ENCODE results near the gene PGAM2. TPM values are rescaled to one million over a fixed set of nuclear protein-coding genes. Genes with fewer than 3 reads are reported as not detected.
A peak's percentile ranks its signal among the peaks of the same experiment; 100 is the strongest.

PGAM2 gene
- total RNA-seq, 1 experiment from 2014 or later: 2.7 TPM

DNA sequence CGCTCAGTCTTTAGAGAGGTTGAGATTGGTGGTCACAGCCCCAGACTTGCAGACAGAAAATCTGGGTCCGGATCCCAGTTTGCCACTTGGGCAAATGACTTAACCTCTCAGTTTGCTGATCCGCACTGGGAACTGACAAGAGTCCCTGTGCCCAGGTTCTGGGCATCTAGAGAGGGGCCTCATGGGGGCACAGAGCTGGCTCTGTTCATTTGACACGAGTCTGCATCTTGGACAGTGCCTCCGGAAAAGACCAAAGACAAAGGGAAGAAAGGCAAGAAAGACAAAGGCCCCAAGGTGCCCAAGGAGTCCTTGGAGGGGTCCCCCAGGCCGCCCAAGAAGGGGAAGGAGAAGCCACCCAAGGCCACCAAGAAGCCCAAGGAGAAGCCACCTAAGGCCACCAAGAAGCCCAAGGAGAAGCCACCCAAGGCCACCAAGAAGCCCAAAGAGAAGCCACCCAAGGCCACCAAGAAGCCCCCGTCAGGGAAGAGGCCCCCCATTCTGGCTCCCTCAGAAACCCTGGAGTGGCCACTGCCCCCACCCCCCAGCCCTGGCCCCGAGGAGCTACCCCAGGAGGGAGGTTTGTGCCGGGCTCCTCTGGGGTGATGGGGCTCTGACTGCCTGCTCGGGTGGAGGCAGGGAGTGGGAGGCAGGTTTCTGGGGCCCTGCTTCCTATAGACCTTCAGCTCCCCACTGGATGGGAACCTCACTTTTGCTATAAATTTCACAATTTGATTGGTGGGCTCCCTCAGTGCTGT lies 41.1 kb upstream of the PGAM2 start:
- Histone ChIP-seq H3K4me3 (ENCODE audit: insufficient read depth, low read depth, low read length) (no peak overlapping the region), H3K36me3 (replicated peaks; ENCODE audit: control insufficient read depth, insufficient read depth, low read length) (no peaks in the 10 kb centered on the region; the same call in 1 of the 2 replicates), H3K27me3 (ENCODE audit: control insufficient read depth, insufficient read depth, low read length) (peaks cover 10% of the 10 kb centered on the region)
- DNase-seq: no peak

GRCh38 chr7:44105832-44106231 lies 40.5 kb upstream of the PGAM2 start:
- peaks cover 10% of the 10 kb centered on the region for H3K27me3 ChIP-seq (ENCODE audit: control insufficient read depth, insufficient read depth, low read length)
- no peaks in the 10 kb centered on the region; the same call in 1 of the 2 replicates for H3K36me3 ChIP-seq (replicated peaks; ENCODE audit: control insufficient read depth, insufficient read depth, low read length)
- no peak for DNase-seq
- H3K4me3 ChIP-seq (ENCODE audit: insufficient read depth, low read depth, low read length): no peak overlapping the region

DNA sequence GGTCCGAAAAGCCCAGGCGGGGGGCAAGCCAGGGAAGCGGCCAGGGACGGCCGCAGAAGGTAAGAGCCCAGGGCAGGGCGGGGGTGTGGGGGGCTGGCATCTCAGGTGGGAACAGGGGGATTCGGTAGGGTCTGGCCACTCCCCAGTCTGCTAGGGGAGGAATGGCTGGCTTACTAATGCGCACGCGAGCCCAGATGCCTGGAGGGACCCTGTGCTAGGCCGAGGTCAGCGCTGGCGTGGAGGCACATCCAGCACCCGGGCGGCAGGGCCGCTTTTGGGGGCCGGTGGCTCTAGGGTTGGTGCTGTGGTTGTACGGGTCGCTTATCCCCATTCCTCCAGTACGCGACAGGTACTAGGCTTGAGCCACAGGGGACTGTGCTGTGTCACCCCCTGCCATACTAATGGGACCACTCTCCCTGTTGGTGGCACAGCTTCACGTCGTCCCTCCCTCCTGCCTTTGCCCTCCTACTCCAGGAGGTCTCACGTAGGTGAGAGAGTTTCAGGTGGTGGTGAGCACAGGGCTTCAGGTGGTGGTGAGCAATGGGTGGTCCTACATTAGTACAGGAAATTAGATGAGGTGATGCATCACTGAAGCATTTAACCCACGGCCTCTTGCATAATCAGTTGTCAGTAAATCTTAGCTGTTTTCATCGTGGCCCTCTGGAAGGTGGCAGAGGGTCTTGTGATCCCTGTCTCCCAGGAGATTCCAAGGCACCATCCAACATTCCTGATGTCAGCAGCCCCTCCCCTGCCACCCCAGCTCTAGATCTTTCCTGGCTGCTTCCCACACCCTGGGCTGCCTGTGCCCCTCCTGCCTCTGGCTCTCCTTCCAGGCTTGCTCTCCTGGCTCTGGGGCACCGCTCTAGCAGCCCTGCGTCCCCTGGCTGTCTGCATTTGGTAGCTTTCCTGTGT lies 39.7 kb upstream of the PGAM2 start:
- Histone ChIP-seq H3K27me3 (ENCODE audit: control insufficient read depth, insufficient read depth, low read length) (peaks cover 10% of the 10 kb centered on the region), H3K4me3 (ENCODE audit: insufficient read depth, low read depth, low read length) (peak overlapping the region; percentile 75), H3K36me3 (replicated peaks; ENCODE audit: control insufficient read depth, insufficient read depth, low read length) (no peaks in the 10 kb centered on the region)
- peak; percentile 91 for DNase-seq

DNA sequence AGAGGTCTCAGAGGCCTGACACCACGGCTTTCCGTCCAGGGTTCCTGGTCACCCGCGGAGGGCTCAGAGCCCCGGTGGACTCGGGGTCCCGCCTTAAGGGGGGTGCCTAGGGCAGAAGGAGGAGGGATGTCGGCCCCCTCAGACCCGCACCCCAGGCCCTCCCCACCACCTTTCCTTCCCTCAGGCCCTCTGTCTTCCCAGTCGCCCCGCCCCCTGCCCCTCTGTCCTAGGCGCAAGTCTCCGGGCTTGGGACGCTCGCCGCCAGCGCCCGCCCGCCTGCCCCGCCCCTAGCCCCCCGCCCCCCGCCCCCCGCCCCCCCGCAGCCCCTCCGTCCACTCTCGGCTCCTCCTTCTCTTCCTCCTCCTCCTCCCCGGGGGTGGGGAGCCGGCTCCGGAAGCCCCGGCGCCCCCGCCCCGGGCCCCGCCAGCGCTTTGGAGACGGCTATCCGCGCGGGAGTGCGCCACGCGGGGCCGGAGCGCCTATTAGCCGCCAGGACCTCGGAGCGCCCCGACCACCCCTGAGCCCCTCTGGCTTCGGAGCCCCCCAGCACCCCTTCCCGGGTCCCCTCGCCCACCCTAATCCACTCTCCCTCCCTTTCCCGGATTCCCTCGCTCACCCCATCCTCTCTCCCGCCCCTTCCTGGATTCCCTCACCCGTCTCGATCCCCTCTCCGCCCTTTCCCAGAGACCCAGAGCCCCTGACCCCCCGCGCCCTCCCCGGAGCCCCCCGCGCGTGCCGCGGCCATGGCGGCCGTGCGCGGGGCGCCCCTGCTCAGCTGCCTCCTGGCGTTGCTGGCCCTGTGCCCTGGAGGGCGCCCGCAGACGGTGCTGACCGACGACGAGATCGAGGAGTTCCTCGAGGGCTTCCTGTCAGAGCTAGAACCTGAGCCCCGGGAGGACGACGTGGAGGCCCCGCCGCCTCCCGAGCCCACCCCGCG lies 38.8 kb upstream of the PGAM2 start, which contains the start of gene AEBP1:
TSS of gene AEBP1 (plus strand) at position 423 of the 937 bp plus-strand sequence. CDS start at position 744, 321 bp downstream.
- no peaks in the 10 kb centered on the region for H3K36me3 ChIP-seq (replicated peaks; ENCODE audit: control insufficient read depth, insufficient read depth, low read length)
- DNase-seq: peak; percentile 97
- peaks cover 10% of the 10 kb centered on the region for H3K27me3 ChIP-seq (ENCODE audit: control insufficient read depth, insufficient read depth, low read length)
- H3K4me3 ChIP-seq (ENCODE audit: insufficient read depth, low read depth, low read length): peak within 1 kb of the TSS; percentile 75

GRCh38 chr7:44103566-44103922 lies 38.2 kb upstream of the PGAM2 start:
- DNase-seq: no peak
- H3K4me3 ChIP-seq (ENCODE audit: insufficient read depth, low read depth, low read length): peak overlapping the region; percentile 75
- no peaks in the 10 kb centered on the region for H3K36me3 ChIP-seq (replicated peaks; ENCODE audit: control insufficient read depth, insufficient read depth, low read length)
- H3K27me3 ChIP-seq (ENCODE audit: control insufficient read depth, insufficient read depth, low read length): peaks cover 10% of the 10 kb centered on the region

- H3K36me3 ChIP-seq (replicated peaks; ENCODE audit: control insufficient read depth, insufficient read depth, low read length): no peaks in the 10 kb centered on the region
- H3K27me3 ChIP-seq (ENCODE audit: control insufficient read depth, insufficient read depth, low read length): peaks cover 10% of the 10 kb centered on the region
- DNase-seq: no peak
- H3K4me3 ChIP-seq (ENCODE audit: insufficient read depth, low read depth, low read length): no peak overlapping the region
Observed at GRCh38 chr7:44102846-44103565, 37.6 kb upstream of the PGAM2 start.

DNA sequence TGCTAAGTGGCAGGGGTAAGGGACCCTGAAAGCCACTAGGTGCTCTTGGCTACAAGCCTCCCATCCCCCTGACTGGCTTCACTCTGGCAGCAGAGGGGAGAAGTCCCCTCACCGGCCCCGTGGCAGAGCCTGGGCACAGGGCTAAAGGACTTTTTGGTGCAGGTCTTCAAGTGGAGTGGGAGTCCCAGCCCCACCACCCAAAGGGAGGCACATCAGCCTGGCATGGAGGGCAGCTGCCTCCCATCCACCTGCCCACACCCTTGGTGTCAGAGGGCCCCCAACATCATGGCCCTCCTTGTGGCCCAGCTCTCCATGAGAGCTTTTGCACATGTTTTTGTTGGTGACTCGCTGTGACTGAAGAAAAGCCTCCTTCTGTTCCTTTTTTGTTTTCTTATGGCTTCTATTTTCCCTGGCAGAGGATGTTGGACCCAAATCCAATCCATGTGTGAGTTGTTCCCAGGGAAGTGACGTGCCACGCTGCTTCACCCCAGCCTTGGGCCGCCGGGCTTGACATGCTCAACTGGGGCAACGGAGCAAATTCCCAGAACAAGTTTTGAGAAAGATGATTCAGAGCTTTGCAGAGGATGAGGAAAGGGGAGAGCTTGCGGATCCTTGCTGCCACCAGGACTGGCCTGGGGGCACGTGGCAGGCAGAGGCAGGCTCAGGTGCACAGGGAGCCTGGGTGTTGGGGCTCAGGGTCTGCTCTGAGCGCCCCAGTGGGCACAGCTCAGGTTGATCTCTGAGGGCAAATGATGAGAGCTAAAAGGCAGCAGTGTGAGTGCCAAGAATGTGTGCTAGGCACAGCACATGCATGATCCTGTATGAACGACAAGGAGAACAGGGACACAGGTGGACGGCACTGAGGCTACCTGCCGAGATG lies 36.8 kb upstream of the PGAM2 start:
- DNase-seq: no peak
- H3K27me3 ChIP-seq (ENCODE audit: control insufficient read depth, insufficient read depth, low read length): peaks cover 10% of the 10 kb centered on the region
- no peak overlapping the region for H3K4me3 ChIP-seq (ENCODE audit: insufficient read depth, low read depth, low read length)
- H3K36me3 ChIP-seq (replicated peaks; ENCODE audit: control insufficient read depth, insufficient read depth, low read length): no peaks in the 10 kb centered on the region

DNA sequence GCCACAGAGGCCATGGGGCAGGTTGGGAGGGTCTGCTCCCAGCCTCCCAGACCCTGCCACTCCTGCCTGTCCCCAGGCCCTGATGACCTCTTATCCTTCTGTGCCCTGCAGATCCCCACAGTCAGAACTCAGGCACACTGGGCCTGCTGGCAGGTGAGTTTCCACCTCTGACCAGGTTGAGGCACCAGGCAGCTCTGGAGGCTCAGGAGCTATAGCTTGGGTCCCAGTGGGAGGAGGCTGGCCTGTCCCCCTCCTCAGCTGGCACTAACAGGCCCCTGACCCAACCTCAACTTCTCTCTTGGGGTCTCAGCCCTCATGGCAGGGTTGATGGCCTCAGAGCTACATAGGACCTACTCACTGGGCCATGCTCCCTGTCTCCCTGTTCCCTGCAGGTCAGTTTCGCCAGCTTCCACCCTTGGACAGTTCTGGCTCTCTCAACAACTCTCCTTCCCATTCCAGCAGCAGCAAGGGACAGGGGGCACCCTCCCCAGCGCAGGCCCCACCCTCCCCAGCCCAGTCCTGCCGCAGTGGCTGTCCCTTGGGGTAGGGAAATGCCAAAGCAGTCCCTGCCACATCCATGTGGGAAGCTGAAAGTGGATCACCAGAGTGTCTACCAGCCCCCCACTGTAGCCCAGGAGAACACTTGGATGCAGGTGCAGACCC lies 36.1 kb upstream of the PGAM2 start:
- H3K4me3 ChIP-seq (ENCODE audit: insufficient read depth, low read depth, low read length): no peak overlapping the region
- peaks cover 10% of the 10 kb centered on the region for H3K27me3 ChIP-seq (ENCODE audit: control insufficient read depth, insufficient read depth, low read length)
- no peaks in the 10 kb centered on the region for H3K36me3 ChIP-seq (replicated peaks; ENCODE audit: control insufficient read depth, insufficient read depth, low read length)
- DNase-seq: no peak

GRCh38 chr7:44100458-44101302 lies 35.3 kb upstream of the PGAM2 start:
- Histone ChIP-seq H3K27me3 (ENCODE audit: control insufficient read depth, insufficient read depth, low read length) (peaks cover 10% of the 10 kb centered on the region), H3K4me3 (ENCODE audit: insufficient read depth, low read depth, low read length) (no peak overlapping the region), H3K36me3 (replicated peaks; ENCODE audit: control insufficient read depth, insufficient read depth, low read length) (no peaks in the 10 kb centered on the region)
- no peak for DNase-seq

- Histone ChIP-seq H3K27me3 (ENCODE audit: control insufficient read depth, insufficient read depth, low read length) (peaks cover 4% of the 10 kb centered on the region), H3K4me3 (ENCODE audit: insufficient read depth, low read depth, low read length) (no peak overlapping the region), H3K36me3 (replicated peaks; ENCODE audit: control insufficient read depth, insufficient read depth, low read length) (no peaks in the 10 kb centered on the region)
- no peak for DNase-seq
Observed at GRCh38 chr7:44099669-44100068, 34.3 kb upstream of the PGAM2 start.

- H3K4me3 ChIP-seq (ENCODE audit: insufficient read depth, low read depth, low read length): no peak overlapping the region
- H3K36me3 ChIP-seq (replicated peaks; ENCODE audit: control insufficient read depth, insufficient read depth, low read length): no peaks in the 10 kb centered on the region
- H3K27me3 ChIP-seq (ENCODE audit: control insufficient read depth, insufficient read depth, low read length): no peaks in the 10 kb centered on the region; the same call in 1 of the 2 replicates
- DNase-seq: no peak
Observed at GRCh38 chr7:44098092-44099068, 33.0 kb upstream of the PGAM2 start.
